COR-L47 (cell line): Measurements from ENCODE around the gene IQSEC1.

Experiments
- DNase-seq: peaks from one replicate; lab custom pipeline; 2025; lab: John Stamatoyannopoulos, UW

IQSEC1 gene

DNA sequence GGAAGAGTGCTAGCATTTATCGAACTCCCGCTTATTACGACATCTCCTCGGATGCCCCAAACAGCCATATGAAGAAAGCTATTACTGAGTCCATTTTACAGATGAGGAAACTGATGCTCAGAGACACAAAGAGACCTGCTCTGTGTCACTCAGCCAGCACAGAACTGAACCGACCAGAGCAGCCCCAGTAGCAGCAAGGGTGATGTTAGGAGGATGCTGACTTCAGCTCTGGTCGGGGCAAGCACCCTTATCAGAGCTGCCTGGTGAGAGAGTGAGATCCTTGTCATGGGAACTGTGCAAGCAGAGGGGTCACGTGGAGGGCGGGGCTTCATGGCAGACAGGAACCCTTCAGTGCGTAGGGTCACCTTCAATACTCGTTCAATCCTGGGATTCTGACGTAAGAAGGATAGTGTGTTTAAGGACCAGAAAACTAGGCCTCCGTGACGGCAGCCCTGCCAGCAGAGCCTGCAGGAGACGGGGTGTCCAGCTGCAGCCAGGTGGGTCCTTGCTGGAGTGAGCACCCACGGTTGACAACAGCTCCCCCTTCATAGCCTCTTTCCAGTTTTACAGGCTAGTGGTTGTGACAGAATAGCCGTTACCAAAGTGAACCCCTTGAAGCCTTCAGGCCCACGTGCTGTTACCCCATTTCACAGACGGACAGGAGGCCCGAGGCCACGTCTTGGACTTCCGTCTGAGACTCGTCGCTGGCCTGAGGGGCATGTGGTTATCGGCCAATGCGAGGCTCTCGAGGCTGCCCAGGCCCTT is 12.0 kb upstream of the IQSEC1 start:
- DNase-seq: no peak

DNA sequence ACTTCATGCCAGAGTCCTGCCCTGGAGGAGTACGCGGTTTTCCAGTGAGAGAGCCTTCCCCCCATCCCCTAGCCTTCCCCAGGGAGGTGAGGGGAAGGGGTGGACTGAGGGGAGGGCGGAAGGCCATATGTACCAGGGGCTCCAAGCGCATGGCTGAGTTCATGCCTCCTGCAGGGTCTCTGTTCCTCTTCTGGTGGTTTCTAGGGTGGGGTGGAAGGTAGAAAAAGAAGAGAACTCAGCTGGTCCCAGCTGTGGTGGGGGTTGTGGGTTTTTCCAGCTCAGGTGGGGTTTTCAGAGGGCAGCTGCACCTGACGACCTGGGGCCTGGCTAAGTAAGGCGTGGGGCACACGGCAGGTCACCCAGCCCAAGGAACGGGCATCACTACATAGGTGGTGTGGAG is 10.7 kb upstream of the IQSEC1 start:
- DNase-seq: no peak

DNA sequence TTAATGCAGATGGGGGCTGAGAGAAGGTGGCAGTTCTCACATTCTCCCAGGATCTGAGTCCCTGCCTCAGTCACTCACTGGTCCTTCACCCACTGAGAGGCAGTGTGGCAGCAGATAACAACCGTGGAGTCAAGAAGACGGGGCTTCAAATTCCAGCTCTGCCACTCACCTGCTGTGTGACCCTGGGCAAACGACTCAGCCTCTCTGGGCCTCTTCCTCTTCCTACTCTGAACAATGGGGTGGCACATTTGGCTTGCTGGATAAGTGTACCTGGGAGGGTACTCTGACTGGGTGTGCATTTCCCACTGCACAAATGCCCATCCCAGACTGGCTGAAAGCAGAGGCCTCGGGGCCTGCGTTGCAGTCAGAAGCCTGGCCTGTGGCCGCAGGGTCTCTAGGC is 10.0 kb upstream of the IQSEC1 start:
- DNase-seq: no peak

DNA sequence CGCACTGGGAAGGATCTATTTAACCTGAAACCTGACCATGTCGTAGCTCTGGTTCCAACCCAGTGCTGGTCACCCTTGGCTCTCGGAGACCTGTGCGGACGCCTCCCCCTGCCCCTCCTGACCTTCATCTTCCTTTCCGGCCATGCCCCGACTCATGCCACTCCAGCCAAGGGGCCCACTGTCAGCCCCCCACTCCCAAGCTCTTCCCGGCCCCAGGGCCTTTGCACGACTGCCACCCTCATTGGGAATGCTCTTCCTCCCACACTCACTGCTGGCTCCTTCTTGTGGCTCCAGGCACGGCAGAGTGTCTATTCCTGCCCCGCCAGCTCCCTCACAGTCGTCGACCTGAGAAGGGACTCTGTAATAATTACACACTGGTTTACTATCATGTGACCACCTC is 9.4 kb upstream of the IQSEC1 start:
- DNase-seq: no peak

DNA sequence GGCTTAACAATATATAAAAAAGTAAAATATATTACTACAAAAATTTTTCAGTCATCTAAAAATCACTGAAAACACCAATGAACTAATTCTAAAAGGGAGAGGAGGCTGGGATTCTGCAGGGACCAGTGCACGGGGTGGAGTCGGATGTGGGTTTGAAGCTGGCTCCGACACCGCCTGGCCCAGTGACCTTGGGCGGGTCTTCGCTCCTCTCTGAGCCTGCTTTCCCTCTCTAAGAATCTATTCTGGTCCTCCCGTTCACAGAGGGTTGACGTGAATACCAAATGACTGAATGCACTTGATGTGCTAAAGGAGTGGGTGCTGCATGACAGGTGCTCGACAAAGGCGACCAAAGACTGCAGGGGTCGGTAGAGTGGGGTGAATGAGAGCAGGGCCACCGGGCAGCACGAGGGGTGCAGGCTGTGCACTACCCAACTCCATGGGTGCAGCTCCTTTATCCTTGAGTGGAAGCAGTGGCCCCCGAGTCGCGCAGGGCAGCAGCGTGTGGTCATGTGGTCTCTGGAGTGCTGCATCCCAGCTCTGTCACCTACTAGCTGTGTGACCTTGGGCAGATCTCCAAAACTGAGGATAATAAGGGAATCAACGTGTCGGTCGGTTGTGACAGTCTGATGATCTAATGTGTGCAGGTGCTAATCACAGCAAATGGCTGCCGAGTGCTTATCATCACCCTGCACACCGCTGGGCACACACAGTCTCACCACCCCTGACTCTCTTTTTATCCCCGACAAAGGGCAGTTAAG is 8.6 kb upstream of the IQSEC1 start:
- DNase-seq: no peak

DNA sequence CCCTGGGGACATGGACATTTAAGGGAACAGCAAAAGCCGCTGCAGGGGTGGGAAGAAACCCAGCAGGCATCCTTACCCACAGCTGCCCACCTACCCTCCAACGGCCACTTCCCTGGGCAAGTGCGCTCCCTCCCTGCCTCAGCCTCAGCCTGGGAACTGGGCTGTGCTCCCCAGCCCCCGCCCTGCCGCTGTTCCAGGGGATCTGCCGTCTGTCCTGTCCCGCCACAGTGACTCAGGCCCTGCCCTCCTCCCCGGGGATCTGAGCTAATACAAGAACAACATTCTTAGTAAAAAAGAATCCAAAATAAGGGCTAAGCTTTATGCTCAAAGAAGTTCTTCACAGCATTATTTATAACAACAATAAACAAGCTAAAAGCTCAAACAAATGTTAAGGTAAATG is 7.4 kb upstream of the IQSEC1 start:
- DNase-seq: no peak

DNA sequence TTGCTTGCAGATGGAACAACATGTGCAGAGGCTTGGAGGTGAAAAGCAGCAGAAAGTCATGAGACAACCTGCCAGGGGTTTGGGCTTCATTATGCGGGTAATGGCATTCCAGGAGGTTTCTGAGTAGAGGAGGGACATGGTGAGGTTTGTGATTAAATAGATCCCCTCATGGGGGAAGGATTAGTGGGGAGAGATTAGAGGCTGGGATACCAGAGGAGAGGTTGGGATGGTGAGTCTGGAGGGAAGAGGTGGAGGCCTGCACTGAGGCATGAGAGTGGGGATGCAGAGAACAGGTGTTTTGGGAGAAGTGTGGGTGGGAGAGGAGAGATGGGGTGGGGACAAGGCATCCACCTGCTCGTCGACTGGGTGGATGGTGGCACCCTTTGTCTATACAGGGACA is 6.8 kb upstream of the IQSEC1 start:
- no peak for DNase-seq

DNA sequence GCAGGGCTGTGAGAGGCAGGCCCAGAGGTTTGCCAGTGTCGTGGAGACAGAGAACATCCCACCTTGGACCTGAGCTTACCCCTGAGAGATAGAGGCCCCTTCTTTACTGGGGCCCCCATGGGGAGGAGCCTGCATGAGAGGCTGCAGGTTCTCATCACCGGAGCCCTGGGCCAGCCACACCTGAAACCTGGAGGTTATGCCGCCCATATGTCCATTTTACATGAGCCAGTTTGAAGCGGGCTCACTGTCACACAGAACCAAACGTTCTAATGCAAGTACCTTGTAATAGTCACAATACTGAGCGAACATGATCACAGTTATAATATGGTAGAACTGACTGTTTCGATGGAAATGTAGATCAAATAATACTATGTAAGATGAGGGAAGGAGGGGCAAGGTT is 6.3 kb upstream of the IQSEC1 start:
- DNase-seq: no peak

DNA sequence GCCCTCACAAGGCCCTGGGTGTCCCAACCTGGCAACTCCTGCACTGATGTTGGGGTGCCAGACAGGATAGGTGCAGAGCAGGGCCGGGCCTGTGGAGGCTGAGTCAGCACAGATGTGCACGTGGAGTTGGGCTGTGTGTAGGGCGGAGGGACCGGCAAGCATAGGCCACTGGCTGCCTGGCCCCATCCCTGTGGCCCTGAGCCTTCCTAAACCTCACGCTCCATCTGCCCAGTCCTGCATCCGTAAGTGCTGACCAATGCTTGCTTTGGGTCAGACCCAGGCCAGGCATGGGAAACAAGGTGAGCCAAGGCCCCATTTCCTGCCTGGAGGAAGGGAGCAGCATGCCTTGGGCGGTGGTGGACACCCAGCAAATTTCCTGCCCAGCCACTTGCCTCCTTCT is 5.8 kb upstream of the IQSEC1 start:
- DNase-seq: no peak

DNA sequence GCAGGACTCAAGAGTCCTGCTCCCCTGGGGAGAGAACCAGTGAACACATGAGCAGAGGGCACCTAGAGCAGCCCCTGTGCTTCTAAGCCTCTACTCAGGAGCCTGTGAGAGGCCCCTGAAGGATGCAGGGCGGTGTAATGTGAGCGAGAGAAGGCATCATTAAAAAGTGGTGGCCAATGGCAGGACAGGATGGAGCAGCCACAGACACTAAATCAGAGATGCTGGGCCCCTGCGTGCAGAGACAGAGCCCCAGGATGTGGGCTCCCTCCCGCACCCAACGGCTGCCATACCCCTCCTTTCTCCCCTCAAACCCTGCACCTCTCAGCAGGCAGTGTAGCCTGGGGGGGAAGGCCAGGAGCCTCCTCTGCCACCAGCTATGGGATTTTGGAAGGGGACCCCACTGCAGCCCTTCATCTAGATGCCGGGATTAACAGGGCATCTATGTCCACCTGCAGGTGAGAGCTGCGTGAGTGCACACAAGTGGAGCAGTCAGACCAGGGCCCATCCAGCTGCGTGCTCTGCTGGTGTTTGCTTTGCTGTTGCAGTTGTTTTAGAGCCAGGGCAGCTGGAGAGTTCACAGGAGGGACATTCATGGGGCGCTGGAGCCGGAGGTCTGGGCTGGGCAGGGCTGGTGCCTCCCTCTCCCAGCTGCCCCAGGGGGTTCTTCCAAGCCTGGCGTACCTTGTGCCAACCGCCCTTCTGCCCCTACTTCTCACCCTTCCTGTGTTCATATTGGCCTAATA is 5.1 kb upstream of the IQSEC1 start:
- DNase-seq: peak; percentile 46

DNA sequence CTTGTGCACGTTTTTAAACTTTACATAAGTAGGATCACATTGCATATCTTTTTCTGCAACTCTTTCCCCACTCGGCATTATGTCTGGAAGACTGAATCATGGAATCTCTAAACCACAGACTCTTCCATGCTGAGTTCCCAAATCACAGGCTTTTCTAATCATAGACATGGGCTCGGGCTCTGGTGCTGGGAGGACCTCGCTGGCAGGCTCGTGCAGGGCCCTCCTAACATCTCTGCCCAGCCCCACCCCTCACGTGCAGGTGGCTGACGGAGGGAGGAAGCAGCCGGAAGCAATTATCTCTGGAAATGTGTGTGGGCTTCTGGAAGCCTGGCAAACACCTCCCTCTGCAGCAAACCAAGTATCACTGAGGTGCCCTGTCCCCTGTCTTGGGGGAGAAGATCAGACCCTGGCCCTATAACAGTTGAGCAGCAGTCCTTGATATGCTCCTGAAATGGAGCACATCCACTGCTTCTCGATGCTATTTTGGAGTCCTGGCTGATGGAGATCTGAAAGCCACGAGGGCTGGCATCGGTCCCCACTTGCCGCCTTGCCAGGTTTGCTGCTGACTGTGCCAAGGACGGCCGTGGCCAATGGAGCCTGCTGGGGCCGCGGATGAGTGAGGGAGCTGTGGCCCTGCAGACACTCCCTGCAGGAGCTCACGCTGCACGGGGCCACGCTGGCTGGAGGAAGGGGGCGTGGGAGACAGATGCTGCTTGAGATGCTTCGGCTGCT is 4.4 kb upstream of the IQSEC1 start:
- DNase-seq: peak; percentile 69

DNA sequence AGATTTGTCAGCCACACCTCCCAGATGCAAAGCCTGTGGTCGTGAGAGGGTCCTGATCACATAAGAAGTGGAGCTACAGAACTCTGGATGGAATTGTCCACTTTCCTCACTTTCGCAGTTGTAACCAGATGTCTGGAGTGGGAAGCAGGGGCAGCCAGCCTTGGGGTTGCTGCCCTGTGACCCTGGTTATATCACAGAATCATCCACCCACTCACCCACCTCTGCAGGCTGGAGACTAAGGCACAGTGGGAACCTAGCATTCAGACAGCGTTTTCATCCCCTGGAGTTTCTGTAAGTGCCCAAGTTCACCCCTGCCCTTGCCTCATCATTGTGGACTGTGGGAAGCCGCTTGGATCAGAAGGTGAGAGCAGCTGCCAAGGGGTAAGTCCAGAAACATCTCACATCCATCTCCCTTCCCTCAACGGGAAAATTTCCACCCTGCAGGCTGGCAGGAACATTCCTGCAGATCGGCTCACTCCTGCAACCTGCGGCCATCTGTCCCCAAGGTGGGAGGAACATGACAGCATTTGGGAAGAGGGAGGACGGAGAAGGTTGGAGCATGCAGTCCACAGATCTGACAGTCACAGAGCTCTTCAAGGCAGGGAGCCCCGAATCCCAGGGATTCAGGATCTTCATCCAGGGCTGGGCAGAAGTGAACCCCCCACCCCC is 2.9 kb upstream of the IQSEC1 start:
- DNase-seq: no peak

DNA sequence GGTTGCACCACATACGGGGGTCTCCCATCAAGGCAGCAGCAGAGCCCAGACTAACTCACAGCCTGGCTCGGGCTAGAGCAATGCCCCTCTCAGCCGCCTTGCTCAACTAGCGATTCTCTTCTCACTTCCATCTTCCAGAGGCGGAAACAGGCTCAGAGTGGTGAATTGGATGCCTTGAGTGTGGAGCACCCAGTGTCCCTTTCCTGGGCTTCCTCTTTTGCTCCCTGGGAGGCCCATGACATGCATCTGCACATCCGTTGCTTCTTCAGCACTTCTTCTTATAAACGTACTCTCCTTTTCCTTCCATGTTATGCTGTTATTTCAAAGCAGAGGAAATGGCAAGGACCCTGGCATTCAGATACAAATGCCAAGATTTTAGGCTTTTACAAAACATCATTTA is 2.1 kb upstream of the IQSEC1 start:
- DNase-seq: no peak

DNA sequence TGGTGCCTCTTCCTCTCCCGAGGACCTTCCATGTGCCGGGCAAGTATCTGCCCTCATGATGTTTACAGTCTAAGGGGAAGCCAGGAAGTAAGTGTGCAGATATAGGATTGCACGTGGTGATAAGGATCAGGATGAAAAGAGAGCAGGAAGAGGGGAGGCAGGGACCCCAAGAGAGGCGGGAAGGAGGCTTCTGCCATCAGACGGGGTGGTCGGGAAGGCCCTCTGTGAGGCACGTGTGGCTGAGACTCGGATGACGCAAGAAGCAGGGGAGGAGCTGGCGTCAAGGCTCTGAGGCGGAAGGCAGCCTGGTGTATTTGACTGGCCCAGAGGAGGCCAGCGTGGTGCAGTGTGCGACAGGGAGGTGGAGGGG is 762 bp upstream of the IQSEC1 start:
- DNase-seq: no peak

DNA sequence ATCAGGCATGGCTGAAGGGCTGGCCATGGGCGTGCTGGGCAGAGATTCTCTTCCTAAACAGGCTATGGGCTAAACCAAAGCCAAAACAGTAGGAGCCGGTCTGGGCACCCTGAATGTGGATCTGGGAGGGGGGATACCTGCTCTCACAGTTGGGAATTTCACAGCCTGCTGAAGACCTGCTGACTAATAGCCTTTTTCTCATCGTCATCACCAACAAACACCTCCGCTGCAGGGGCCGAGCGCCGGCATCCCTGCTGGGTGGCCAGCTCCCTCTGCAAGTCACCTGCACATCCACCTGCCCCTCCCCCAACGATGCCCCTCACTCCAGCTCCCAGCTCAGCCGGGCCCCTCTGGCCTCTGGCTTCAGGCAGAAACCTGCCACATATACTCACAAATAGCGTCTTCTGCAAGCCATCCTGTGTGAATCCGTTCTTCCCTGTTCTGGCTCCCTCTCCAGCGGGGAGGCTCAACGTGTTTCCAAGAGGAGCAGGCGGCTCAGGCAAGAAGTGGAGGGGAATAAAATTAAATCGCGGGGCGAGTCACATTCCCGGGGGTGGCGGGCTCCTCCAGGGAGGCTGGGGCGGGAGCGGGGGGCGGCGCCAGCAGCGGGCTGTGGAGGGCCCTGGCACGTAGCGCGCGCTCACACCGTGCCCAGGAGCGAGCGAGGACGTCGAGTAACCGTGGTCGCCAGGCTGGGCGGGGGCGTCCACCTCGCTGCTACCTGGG is 466 bp downstream of the IQSEC1 start:
- DNase-seq: peak; percentile 28

DNA sequence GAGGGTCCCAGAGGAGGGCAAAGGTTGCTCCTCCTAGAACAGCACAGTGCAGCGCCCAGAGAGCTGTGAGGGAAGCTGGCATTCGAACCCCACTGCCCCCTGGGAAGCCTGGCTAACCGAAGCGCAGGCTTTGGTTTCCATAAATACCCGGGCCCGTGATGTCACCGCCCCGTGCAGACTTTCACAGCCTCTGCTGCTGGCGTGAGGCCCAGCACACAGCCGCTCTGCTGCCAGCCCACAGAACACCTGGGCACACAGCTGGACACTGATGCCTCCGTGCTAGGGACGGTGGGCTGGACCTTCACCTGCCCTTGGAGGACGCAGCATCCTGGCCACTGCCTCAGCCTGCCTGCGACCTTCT is 1.0 kb downstream of the IQSEC1 start:
- peak; percentile 51 for DNase-seq

DNA sequence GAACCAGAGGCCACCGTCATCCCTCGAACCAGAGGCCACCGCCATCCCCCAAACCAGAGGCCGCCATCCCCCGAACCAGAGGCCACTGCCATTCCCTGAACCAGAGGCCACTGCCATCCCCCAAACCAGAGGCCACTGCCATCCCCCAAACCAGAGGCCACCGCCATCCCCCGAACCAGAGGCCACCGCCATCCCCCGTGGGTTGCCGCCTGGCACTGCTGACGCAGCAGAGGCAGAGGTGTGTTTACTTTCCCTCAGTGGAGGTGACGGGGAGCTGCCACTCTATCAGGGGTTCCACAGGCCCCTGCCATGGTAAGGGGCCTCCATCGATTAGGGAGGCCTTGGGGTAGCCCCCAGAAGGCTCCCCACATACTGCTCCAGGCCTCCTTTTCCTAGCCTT is 1.5 kb downstream of the IQSEC1 start:
- no peak for DNase-seq

DNA sequence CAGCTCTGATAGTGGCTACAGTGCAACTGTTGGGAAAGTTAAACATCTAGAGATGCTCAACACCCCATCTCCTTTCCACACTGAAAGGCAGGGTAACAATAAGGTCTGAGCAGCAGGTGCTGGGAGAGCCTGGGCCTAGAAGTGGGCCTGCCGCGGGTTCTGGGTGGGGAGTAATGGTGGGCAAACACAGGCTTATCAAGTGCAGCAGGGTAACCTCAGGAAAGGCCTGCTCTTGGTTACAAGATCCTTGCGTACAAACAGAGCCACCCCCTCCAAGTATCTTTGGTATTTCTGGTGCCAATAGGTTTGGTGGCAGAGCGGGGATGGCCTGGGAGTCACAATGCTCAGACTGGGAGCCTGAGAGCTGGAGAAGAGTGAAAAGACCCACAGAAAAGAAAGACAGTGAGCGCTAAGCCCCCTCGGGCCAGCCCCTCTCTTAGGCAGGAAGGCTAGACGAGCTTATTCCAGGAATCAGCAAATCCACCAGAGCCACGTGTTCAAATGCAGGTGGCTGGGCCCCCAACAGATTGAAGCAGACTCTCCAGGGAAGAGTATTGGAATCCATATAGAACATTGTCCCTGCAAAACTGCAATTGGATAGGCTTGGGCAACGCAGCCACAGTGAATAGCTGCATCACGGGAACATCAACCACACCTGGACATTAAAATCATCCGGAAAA is 2.7 kb downstream of the IQSEC1 start:
- no peak for DNase-seq

DNA sequence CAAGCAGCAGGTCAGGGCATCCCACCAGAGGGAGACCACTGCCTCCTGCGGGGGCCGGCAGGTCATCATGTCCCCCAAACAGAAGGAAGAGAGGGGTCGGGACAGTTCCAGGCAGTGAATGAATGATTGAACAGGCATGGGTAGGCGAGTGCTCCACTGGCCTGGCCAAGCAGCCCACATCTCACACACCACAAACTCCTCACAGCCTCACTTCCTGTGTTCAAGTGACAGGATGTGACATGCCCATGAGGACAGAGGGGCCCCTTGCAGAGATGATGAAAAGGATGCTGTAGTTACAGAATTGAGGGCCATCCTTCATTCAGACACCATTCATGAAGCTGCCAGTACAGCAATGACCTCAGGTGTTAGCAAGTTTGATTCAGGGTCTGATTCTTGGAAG is 3.7 kb downstream of the IQSEC1 start:
- DNase-seq: no peak

DNA sequence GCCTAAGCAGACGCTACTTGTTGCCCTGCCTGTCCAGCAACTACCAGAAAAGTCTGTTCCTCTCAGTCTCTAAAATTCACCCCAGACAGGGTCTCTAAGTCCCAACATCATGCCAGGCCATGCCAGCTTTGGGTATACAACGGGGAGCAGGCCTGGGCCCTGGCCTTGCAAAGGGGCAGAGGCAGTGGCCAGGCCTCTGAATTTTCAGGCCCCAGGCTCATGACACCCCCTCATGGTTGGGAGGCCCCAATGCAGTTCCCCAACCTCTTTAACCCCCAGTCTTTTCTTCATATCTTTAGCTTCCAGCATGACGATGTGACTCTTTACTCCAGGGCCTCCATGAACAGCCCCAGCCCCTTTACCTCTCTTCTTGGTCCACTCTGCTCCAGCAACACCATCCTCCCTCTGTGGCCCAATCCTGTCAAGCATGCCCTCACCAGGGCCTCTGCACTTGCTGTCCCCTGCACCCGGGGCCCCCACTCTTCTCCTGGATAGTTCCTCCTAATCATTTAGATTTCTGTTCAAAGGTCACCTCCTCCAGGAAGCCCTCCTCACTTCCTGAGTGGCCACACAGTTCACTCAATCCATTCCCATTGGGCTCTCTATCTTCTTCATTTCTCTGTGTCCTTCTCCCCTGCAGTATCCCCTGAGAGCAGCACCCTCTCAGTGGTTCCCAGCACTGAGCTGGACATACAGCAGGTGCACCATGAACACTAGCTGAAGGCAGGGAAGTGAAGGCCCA is 4.8 kb downstream of the IQSEC1 start:
- no peak for DNase-seq
